TTC549 (cell line): ENCODE measurements around the gene GNG12.

Source experiments
- FAIRE-seq: peaks from 2 replicates; lab custom pipeline; 2012; peaks lifted over from hg19 to GRCh38; lab: Jason Lieb, UNC

The GNG12 gene

GRCh38 chr1:67701876-67702275 is 131.4 kb downstream of the GNG12 start:
- FAIRE-seq: no peak

GRCh38 chr1:67700692-67701410 is 132.4 kb downstream of the GNG12 start:
- no peak for FAIRE-seq

GRCh38 chr1:67700220-67700619 is 133.0 kb downstream of the GNG12 start:
- FAIRE-seq: no peak

- no peak for FAIRE-seq
Observed at GRCh38 chr1:67696708-67697107, 136.6 kb downstream of the GNG12 start.

GRCh38 chr1:67695963-67696362 is 137.3 kb downstream of the GNG12 start:
- no peak for FAIRE-seq

- FAIRE-seq: no peak
Observed at GRCh38 chr1:67691712-67692111, 141.6 kb downstream of the GNG12 start.

GRCh38 chr1:67690411-67690810 is 142.9 kb downstream of the GNG12 start:
- FAIRE-seq: no peak

GRCh38 chr1:67690018-67690363 is 143.3 kb downstream of the GNG12 start:
- no peak for FAIRE-seq

- no peak for FAIRE-seq
Observed at GRCh38 chr1:67689267-67690017, 143.8 kb downstream of the GNG12 start.

GRCh38 chr1:67688526-67689219 is 144.6 kb downstream of the GNG12 start:
- FAIRE-seq: no peak

GRCh38 chr1:67687649-67688048 is 145.6 kb downstream of the GNG12 start:
- no peak for FAIRE-seq

- no peak for FAIRE-seq
Observed at GRCh38 chr1:67687198-67687545, 146.1 kb downstream of the GNG12 start.

GRCh38 chr1:67686267-67687197 is 146.7 kb downstream of the GNG12 start:
- no peak for FAIRE-seq

- FAIRE-seq: no peak
Observed at GRCh38 chr1:67685558-67686266, 147.6 kb downstream of the GNG12 start.

- peak; percentile 91 for FAIRE-seq
Observed at GRCh38 chr1:67685067-67685557, 148.2 kb downstream of the GNG12 start, which contains the start of gene GADD45A. Gene GADD45A, plus strand, starts transcription at chr1:67685201. Its CDS starts 294 bp downstream, at chr1:67685495.

GRCh38 chr1:67684526-67685066 is 148.7 kb downstream of the GNG12 start:
- no peak for FAIRE-seq

GRCh38 chr1:67683766-67684525 is 149.3 kb downstream of the GNG12 start:
- FAIRE-seq: no peak

- FAIRE-seq: no peak
Observed at GRCh38 chr1:67683316-67683715, 150.0 kb downstream of the GNG12 start.

GRCh38 chr1:67682659-67683197 is 150.5 kb downstream of the GNG12 start:
- no peak for FAIRE-seq

- no peak for FAIRE-seq
Observed at GRCh38 chr1:67680486-67680885, 152.8 kb downstream of the GNG12 start.
